Renal cortex interstitium (tissue), 11 donors: ENCODE measurements around the gene TFAM. TPM values are rescaled to one million over a fixed set of nuclear protein-coding genes. Genes with fewer than 3 reads are reported as not detected.
"Not testable (repeated sequence)": the region's sequence is repeated elsewhere in the genome, so short reads cannot be mapped to it uniquely, and the experiment has no call there.

Experiments
- DNase-seq, 11 donors: peaks; one replicate each; pipeline ENCODE4 v3.0.0-alpha.2; 2013; ENCODE audit warnings: low read depth in 9 of 11, low spot score in 4 of 11; ENCODE audit errors: extremely low read depth in 1 of 11
- polyA plus RNA-seq, 3 donors: library from polyadenylated mRNA; unstranded; fragments of 120-200 nt; gene quantifications; one replicate each; pipeline ENCODE4 v1.2.1, GENCODE V29; 2013; ENCODE audit not compliant: insufficient read length in 3 of 3

The TFAM gene
- polyA plus RNA-seq, 3 donors = 70.9 to 87.3 (median 71.8) TPM

GRCh38 chr10:58412502-58412961 is 27.3 kb downstream of the TFAM start:
- DNase-seq = no peak

- peak in 5 of 11 donors; percentile 37 to 70 (median 47) for DNase-seq
Measured at GRCh38 chr10:58414270-58415041, 29.2 kb downstream of the TFAM start.

- DNase-seq = no peak
Measured at GRCh38 chr10:58415757-58416156, 30.5 kb downstream of the TFAM start.

GRCh38 chr10:58417902-58418301 is 32.7 kb downstream of the TFAM start:
- not testable (repeated sequence) for DNase-seq

GRCh38 chr10:58424176-58424575 is 39.0 kb downstream of the TFAM start:
- DNase-seq = no peak

GRCh38 chr10:58428436-58428835 is 43.2 kb downstream of the TFAM start:
- not testable (repeated sequence) for DNase-seq

GRCh38 chr10:58431903-58432302 is 46.7 kb downstream of the TFAM start:
- no peak for DNase-seq

GRCh38 chr10:58433066-58433465 is 47.9 kb downstream of the TFAM start:
- DNase-seq = no peak

- DNase-seq = no peak
Measured at GRCh38 chr10:58433571-58433970, 48.4 kb downstream of the TFAM start.

- no peak for DNase-seq
Measured at GRCh38 chr10:58435297-58435985, 50.2 kb downstream of the TFAM start.

- peak in 1 of 11 donors; percentile 33 for DNase-seq
Measured at GRCh38 chr10:58436071-58436470, 50.9 kb downstream of the TFAM start.

GRCh38 chr10:58438340-58438871 is 53.2 kb downstream of the TFAM start:
- DNase-seq = peak in 2 of 11 donors; percentile 29 to 47

GRCh38 chr10:58438986-58439385 is 53.8 kb downstream of the TFAM start:
- DNase-seq = no peak

- DNase-seq = no peak
Measured at GRCh38 chr10:58439632-58440364, 54.6 kb downstream of the TFAM start.

GRCh38 chr10:58440484-58440883 is 55.3 kb downstream of the TFAM start:
- DNase-seq = no peak

- no peak for DNase-seq
Measured at GRCh38 chr10:58444321-58444720, 59.1 kb downstream of the TFAM start.

GRCh38 chr10:58444876-58445275 is 59.7 kb downstream of the TFAM start:
- no peak for DNase-seq

GRCh38 chr10:58448121-58448935 is 63.1 kb downstream of the TFAM start:
- DNase-seq = no peak
